SIG-M5 treated with dmso at 0.1 percent for 504 hours (cell line): ENCODE results near the gene NCOA3.
A peak's percentile ranks its signal among the peaks of the same experiment; 100 is the strongest.
"Not testable (repeated sequence)": the region's sequence is repeated elsewhere in the genome, so short reads cannot be mapped to it uniquely, and the experiment has no call there.

ENCODE experiments used
- DNase-seq: peaks from one replicate; lab custom pipeline; 2025; ENCODE audit not compliant: unreplicated experiment; lab: John Stamatoyannopoulos, UW

NCOA3 gene

DNA sequence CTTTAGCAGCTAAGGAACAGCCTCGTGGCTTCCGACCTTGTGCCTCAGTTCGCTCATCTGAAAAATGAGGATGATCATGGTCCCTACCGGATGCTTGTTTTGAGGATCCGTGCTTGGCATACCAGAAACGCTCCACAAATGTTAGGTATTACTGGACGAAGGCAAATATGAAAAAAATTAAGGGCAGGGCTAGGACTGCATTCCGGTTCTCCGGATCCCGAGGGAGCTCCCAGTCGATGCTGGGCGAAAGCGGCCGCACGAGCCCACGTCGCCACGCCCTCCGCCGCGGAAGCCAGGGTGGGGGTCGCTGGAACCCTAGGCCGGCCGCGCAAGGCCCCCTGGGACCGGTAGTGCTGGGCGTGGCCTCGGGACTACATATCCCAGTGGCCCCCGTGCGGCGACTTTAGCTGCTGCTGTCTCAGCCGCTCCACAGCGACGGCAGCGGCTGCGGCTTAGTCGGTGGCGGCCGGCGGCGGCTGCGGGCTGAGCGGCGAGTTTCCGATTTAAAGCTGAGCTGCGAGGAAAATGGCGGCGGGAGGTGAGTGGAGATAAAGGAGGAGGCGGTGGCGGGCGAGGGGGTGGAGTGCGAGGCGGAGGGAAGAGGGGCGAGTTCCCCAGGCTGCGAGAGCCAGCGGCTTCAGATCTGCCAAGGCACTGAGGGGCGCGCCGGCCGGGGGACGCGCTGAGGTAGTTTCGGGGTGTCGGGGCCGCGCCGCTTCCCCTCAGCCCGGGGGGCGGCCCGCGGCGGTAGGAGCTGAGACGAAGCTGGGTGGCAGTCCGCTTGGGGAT lies at the start of gene NCOA3:
TSS of gene NCOA3 (plus strand) at position 406 of the 789 bp plus-strand sequence. CDS start 120,361 bp downstream, outside the sequence.
- peak; percentile 100 for DNase-seq

DNA sequence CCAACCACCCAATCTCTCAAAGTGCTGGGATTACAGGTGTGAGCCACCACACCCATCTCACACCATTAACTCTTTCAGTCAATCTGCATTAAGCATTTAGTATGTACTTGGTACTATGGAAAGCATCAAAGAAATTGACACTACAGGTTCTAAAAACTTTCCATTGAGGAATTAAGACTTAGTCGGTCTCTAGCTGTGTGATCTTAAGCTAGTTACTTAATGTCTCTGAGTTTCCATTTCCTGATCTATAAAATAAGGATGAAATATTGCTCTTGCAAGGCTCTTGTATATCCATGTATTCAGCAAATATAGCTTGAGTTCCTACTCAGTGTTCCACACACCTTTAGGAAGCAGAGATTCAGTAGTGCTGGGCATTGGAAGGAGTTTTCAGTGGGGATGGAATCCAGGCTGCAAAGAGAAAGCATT lies 48.9 kb upstream of the NCOA3 start:
- DNase-seq, result no peak

DNA sequence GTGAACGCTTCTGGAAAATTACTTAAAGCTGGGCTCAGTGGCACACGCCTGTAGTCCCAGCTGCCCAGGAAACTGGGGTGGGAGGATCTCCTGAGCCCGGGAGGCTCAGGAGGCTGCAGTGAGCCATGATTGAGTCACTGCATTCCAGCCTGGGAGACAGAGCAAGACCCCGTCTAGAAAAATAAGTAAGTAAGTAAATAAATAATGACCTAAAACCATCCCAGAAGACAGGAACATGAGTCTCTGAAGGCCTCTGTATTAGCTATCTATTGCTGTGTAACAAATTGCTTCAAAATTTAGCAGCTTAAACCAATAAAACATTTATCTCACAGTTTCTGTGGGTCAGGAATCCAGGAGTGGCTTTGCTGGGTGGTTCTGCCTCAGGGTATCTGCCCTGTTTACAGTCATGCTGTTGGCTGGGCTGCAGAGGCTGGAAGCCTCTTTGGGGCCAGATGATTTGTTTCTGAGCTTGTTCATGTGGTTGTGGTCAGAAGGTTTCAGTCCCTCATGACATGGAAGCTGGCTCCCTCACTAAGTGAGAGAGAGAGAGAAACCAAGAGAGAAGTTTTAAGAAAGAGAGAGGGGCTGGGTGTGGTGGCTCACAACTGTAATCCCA lies 48.4 kb upstream of the NCOA3 start:
- DNase-seq, result peak; percentile 64

DNA sequence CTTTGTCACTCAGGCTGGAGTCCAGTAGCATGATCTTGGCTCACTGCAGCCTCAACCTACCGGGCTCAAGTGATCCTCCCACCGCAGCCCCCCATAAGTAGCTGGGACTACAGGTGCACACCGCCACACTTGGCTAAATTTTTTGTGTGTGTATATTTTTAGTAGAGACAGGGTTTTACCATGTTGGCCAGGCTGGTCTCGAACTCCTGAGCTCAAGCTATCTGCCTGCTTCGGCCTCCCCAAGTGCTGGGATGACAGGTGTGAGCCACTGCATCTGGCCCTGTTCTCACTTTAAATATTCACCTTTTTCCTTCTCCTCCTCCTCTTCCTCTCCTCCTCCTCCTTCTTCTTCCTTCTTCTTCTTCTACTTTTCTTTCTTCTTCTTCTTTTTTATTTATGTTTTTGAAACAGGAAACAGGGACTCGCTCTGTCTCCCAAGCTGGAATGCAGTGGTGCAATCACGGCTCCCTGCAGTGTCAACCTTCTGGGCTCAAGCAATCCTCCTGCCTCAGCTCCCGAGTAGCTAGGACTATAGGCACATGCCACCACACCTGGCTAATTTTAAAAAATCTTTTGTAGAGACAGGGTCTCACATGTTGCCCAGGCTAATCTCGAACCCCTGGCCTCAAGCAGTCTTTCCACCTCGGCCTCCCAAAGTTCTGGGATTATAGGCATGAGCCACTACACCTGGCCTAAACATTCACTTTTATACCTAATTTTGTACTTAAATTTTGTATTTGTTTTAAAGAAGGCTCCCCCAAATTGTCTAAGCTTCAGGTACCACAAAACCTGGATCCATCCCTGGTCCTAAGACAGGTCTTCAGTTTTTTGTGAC lies 47.2 kb upstream of the NCOA3 start:
- DNase-seq, result no peak

DNA sequence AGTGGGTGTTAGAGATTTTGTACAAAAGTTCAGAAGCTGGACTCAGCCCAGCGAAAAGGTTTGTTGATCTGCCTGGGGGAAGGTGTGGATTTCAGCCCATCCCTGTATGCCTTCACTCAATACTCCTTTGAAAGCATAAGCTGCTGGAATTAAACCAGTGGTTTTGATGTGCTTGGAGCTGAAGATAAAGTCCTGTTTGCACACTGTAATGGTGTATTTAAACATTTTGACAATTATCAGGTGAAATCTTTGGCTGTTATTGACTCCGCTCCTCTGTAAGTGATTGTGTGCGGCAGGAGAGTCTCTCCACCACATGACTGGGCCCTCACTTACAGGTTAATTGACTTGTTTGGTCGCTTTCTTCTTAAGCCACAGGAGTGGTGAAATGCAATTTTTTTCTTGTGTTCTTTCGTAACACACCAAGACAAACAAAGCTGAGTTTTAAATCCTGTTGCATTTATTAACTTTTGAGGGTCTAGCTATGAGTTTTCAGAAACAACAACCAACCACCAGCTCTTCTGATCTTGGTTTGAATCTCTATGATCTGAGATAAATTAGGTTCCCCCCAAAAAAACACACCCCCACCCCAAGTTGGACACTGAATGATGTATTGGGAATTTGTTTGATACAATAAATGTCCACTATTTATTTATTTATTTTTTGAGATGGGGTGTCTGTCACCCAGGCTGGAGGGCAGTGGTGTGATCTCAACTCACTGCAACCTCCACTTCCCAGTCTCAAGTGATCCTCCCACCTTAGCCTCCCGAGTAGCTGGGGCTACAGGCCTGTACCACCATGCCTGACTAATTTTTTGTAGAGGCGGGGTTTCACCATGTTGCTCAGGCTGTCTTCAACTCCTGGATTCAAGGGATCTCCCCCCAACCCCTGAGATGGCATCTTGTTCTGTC lies 46.3 kb upstream of the NCOA3 start:
- DNase-seq, result peak; percentile 99

DNA sequence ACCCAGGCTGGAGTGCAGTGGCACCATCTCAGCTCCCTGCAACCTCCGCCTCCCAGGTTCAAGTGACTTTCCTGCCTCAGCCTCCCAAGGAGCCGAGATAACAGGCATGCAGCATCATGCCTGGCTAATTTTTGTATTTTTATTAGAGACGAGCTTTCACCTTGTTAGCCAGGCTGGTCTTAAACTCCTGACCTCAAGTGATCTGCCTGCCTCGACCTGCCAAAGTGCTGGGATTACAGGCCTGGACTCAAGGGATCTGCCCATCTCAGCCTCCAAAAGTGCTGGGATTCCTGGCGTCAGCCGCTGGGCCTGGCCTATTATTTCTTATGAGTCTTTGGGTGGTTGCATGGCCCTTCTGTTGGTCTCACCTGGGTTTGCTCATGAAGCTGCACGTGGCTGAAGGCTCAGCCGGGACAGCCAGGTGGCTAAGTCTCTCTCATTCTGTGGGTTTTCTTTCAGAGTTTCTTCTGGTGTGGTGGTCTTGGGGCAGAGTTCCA lies 45.6 kb upstream of the NCOA3 start:
- DNase-seq, result no peak

DNA sequence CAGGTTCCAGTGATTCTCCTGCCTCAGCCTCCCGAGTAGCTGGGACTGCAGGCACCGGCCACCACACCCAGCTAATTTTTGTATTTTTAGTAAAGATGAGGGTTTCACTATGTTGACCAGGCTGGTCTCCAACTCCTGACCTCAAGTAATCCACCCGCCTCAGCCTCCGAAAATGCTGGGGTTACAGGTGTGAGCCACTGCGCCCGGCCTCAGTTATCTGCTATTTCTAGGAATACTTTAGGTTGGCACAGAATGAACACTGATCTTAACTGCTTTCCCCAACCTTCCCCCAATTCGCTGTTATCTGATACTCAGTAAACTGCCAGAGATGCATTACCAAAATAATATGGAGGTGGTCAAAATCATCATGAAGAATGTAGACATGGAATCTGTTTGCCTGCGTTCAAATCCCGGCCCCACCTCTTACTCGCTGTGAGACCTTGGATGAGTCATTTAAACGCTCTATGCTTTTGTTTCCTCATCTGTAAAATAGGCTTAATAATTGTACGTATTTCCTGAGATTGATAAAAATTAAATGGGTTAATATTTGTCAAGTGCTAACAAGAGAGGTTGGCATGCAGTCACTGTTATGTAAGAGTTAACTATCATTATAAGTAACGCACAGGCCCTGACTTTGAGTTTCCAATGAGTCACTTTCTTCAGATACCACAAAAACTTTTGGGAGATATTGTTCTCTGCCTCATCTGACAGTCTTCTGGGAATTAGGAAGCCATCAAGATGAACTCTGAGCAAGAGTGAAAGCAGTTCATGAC lies 44.5 kb upstream of the NCOA3 start:
- no peak for DNase-seq

DNA sequence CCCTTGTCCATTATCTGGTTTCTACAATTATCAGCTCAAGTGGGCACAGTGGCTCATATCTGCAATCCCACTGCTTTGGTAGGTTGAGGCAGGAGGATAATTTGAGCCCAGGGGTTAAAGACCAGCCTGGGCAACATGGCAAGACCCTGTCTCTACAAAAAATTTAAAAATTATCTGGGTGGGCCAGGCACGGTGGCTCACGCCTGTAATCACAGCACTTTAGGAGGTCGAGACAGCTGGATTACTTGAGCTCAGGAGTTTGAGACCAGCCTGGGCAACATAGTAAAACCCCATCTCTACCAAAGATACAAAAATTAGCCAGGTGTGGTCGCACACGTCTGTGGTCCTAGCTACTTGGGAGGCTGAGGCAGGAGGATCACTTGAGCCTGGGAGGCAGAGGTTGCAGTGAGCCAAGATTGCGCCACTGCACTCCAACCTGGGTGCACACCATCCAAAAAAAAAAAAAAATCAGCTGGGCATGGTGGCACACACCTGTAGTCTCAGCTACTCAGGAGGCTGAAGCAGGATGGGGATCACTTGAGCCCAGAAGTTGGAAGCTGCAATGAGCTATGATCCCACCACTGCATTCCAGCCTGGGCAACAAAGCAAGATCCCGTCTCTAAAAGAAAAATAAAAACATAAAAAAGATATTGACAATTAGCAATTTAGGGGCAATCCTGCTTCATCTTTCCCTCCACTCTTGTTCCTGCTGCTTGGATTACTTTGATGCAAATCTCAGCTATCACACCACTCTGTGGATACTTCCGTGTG lies 43.2 kb upstream of the NCOA3 start:
- DNase-seq, result not testable (repeated sequence)

DNA sequence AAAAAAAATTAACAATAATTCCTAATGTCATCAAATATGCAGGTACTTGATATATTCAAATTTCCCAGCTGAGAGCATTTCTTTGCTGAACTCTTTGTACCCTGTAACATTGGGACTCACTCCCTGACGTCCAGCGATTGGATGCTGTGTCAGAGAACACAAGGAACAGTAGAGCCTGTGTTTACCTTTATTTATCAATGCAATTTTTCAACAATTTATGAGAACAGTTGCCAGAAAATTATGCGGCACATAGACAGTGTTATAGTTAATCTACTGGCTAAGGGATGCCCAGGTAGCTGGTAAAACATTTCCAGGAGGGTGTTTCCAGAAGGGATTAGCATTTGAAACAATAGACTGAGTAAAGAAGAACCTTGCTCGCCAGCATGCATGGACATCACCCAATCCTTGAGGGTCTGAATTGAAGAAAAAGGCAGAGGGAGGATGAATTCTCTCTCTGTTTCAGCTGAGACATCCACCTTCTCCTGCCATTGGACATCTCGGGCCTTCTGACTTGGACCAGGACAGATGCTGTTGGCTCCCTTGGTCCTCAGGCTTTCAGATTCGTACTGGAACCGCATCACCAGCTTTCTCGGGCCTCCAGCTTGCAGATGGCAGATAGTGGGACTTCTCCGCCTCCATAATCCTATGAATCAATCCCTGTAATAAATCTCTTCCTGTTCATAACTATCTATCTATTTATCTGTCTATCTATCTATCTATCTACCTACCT lies 42.2 kb upstream of the NCOA3 start:
- no peak for DNase-seq

DNA sequence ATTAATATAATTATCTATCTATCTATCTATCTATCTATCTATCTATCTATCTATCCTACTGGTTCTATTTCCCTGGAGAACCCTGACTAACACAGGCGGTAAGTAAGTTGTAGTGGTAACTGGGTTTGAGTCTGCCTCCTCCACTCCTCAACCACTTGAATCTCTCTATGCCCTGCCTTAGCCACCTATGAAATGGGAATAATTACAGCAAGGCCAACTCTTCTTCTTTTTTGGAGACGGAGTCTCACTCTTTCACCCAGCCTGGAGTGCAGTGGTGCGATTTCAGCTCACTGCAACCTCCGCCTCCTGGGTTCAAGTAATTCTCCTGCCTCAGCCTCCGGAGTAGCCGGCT lies 41.0 kb upstream of the NCOA3 start:
- DNase-seq, result not testable (repeated sequence)

DNA sequence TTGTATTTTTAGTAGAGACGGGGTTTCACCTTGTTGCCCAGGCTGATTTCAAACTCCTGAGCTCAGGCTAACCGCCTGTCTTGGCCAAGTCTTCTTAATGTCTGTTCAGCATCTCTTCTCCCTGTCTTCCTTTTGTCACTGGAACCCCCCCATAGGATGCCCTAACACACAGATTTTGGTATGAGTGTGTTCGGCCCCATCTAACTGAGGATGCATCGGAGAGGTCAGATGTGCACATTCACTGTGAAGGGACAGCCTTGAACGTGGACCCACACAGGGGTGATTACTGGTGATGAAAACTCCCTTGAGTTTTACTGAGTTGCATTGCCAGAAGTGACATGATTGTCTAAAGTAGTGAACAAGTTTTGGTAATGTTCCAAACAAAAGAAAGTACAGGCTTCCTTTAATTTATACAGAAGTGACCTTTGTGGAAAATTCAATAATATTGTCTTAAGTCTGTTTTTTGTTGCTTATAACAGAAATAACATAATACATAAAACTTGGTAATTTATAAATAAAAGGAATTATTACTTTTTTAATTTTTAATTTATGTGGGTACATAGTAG lies 40.5 kb upstream of the NCOA3 start:
- DNase-seq, result no peak

DNA sequence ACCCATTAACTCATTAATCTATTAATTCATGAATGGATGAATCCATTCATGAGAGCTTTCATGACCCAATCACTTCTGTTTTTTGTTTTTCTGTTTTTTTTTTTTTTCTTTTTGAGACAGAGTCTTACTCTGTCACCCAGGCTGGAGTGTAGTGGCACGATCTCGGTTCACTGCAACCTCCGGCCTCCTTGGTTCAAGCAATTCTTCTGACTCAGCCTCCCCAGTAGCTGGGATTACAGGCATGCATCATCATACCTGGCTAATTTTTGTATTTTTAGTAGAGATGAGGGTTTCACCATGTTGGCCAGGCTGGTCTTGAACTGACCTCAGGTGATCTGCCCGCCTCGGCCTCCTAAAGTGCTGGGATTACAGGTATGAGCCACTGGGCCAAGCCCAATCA lies 39.8 kb upstream of the NCOA3 start:
- DNase-seq, result not testable (repeated sequence)

DNA sequence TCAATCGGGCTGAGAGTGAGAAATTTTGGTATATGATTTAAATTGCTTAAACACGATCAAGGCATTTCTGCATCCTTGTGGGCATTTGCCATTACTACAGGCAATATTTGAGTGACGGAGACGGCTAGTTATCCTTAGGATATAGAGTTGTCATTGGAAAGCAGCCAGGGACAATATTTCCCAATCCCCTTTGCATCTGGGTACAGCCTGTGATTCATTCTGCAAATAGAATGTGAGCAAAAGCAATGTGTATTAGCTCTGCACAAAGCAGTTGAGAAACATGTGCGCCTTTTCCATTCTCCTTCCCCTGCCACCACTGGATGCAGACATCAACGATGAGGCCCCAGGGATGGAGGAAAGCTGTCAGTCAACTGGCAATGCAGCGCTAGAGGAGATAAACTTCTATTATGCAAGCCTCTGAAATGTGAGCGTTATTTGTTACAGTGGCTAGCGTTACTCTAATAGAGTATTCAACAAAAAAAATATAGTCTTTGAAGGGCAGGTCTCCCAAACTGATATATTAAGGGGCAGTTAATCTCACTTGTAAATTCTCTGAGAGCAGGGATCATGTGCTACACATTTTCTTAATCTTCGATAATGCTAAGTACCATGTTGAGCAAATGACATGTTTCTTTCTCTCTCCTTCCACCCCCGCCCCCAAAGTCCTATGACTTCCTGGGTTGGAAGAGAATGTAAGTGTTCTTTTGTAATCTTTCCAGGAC lies 37.1 kb upstream of the NCOA3 start:
- peak; percentile 100 for DNase-seq

DNA sequence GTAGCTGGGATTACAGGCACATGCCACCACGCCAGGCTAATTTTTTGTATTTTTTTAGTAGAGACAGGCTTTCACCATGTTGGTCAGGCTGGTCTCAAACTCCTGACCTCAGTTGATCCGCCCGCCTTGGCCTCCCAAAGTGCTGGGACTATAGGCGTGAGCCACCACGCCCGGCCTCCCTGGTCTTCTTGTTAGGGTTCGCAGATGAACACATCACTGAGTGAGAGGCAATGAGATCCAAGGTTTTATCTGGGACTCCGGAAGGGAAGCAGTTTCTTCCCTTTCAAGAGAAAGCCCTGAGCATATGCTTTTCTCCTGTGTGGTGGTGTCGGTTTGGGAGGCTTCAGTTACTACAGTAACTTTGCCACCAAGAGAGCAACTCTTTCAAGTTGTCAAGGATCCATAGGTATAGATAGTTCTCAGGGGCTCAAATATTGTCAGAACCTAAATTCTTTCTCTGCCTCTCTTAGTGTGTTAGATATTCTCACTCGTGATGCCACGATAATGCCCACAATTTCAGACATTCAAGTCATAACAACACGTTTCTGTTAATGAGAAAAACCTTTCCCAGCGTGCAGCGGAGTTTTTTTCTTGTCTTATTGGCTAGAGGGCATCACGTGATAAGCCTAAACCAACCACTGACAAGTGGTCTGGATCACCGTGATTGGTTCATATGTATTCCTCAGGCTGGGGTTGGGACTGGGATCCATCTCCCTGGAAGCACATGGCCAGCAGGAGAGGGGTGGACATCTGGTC lies 36.2 kb upstream of the NCOA3 start:
- no peak for DNase-seq

DNA sequence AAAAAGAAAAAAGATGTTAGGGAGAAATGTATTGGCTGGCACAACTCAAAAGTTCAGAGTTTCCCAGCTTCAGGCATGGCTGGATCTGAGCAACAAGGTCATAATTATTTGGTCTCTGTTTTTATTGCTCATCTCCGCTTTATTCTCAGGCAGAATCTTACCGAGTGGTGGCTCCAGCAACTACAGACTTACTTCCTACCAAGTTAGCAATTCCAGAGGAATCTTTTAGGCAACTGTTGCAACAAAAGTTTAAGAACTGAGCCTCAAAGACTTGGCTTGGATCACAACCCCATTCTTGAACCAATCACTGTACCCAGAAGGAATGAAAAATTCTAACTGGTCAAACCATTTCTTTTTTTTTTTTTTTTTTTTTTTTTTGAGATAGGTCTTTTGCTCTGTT lies 35.5 kb upstream of the NCOA3 start:
- no peak for DNase-seq

DNA sequence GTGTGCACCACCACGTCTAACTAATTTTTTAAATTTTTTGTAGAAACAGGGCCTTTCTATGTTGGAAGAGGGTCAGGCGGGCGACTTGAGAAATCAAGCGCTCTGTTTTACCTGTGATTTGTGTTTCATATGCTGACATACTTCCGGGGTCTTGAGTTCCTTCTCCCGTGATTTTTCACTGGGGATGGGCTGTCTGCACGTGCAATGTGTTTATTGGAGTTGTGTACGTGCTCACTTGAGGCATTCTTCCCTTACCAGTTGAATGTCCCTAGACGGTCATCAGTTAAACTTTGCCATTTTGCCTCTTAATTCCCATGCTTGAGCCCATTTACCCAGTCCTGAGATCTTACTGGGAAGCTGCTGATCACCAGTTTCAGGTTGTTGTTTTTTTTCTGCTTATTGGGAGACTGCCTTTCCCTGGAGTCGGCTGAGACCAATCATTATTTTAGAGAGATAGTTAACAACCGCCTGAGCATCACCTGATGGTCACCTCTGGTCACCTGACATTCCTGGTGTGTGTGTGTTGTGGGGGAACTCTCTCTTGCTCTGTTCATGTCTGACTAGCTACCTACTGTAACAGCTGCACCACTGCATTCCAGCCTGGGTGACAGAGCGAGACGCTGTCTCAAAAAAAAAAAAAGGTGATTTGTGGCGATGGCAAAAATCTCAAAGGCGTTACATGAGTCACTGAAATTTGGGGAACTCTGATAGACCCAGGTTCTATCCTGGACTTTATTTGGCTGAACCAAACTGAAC lies 34.8 kb upstream of the NCOA3 start:
- DNase-seq, result no peak
